Sigmoid colon (tissue), 7 donors: ENCODE measurements around the gene ABCA5. TPM values are rescaled to one million over a fixed set of nuclear protein-coding genes. Genes with fewer than 3 reads are reported as not detected.

Experiments
- DNase-seq: peaks from one replicate; pipeline ENCODE4 v3.0.0-alpha.2; 2019
- H3K27ac ChIP-seq, 4 donors: fragments of 200-600 bp; sonication (generic); one replicate each; pipeline ENCODE4 v1.5.1; 2016 to 2019; ENCODE audit warnings: mild to moderate bottlenecking in 1 of 4
- H3K27me3 ChIP-seq, 3 donors: fragments of 200-600 bp; sonication (generic); one replicate each; pipeline ENCODE4 v1.5.1; 2019; ENCODE audit warnings: mild to moderate bottlenecking in 1 of 3
- H3K36me3 ChIP-seq, 4 donors: fragments of 200-600 bp; sonication (generic); one replicate each; pipeline ENCODE4 v1.5.1; 2016 to 2019
- H3K4me1 ChIP-seq, 4 donors: fragments of 200-600 bp; sonication (generic); one replicate each; pipeline ENCODE4 v1.5.1; 2017 to 2019
- H3K4me3 ChIP-seq, 4 donors: fragments of 200-600 bp; sonication (generic); one replicate each; pipeline ENCODE4 v1.5.1; 2017 to 2019; ENCODE audit warnings: mild to moderate bottlenecking in 2 of 4, moderate library complexity in 1 of 4
- H3K9me3 ChIP-seq, 4 donors: fragments of 200-600 bp in 3 of 4; sonication (generic) in 3 of 4; one replicate each; pipeline versions ENCODE4 v1.5.1 to v1.6.1; 2013 to 2019
- CTCF ChIP-seq, 4 experiments: fragments of 450-650 bp in 3 of 4; fragments of 200-600 bp in 1 of 4; IDR thresholded peaks; one replicate each; pipeline ENCODE4 v1.5.1; 2016 to 2019; ENCODE audit warnings: antibody characterized with exemption in 4 of 4, mild to moderate bottlenecking in 3 of 4, moderate library complexity in 2 of 4
- EP300 ChIP-seq, 4 donors: sonication (generic); formaldehyde crosslinking; IDR thresholded peaks; one replicate each; pipeline ENCODE4 v1.6.1; 2017; ENCODE audit warnings: antibody characterized with exemption in 4 of 4
- POLR2A ChIP-seq, 2 donors: fragments of 450-650 bp; IDR thresholded peaks; one replicate each; pipeline ENCODE4 v1.6.1; 2016; ENCODE audit warnings: antibody characterized with exemption in 2 of 2, mild to moderate bottlenecking in 2 of 2, moderate library complexity in 2 of 2
- POLR2AphosphoS5 ChIP-seq, 4 donors: sonication (generic); formaldehyde crosslinking; IDR thresholded peaks; one replicate each; pipeline ENCODE4 v1.6.1; 2017; ENCODE audit warnings: antibody characterized with exemption in 4 of 4
- WGBS, 2 donors: extraction: QIAGEN DNeasy Blood & Tissue Kit; methylation state at CpG; one replicate each; pipeline ENCODE4 v1.1.7; 2013; 5-methylcytosine and 5-hydroxymethylcytosine counted together
- intact Hi-C: fragments of 100-400 bp; cut with DNase I; formaldehyde crosslinking; loops from one replicate; pipeline ENCODE4 v1.15.1; 2023
- polyA plus RNA-seq, 3 donors: library from polyadenylated mRNA; stranded (reverse); fragments of 200-250 nt; gene quantifications; one replicate each; pipeline ENCODE4 v1.2.3, GENCODE V29; 2013
- total RNA-seq, 4 donors: library from RNA; depleted of rRNA; stranded (reverse); fragments of >200 nt; gene quantifications; one replicate each; pipeline ENCODE4 v1.1.0, GENCODE V29; 2016
- donor health status: healthy with polysubstance abuse.
- donor health status: Bipolar disorder and iron deficiency.
- donor health status: healthy.

ABCA5 gene
- total and polyA plus RNA-seq, 7 donors, result 2.5 to 23.5 (median 19.3) TPM

- DNase-seq, result no peak
- H3K36me3 ChIP-seq, result no peaks in the 10 kb centered on the region
- H3K9me3 ChIP-seq, result no peaks in the 10 kb centered on the region
- H3K27me3 ChIP-seq, result no peaks in the 10 kb centered on the region
- no peaks in the 10 kb centered on the region for H3K4me1 ChIP-seq
- H3K4me3 ChIP-seq, result no peak overlapping the region
- no peak overlapping the region for H3K27ac ChIP-seq
- intact Hi-C loops, result no loop called here
- 68 to 81% methylated on average over 2 of the region's 2 CpGs for WGBS, 2 donors
- TF ChIP-seq POLR2A (IDR thresholded peaks at IDR 0.05) (no peak), POLR2AphosphoS5 (IDR thresholded peaks at IDR 0.05) (no peak), EP300 (IDR thresholded peaks at IDR 0.05) (no peak), CTCF (IDR thresholded peaks at IDR 0.05) (no peak)
Measured at GRCh38 chr17:69363488-69364210, 36.7 kb upstream of the ABCA5 start.

GRCh38 chr17:69361156-69361555, 34.2 kb upstream of the ABCA5 start:
- H3K9me3 ChIP-seq, result no peaks in the 10 kb centered on the region
- no peak overlapping the region for H3K4me3 ChIP-seq
- H3K36me3 ChIP-seq, result no peaks in the 10 kb centered on the region
- no peaks in the 10 kb centered on the region for H3K4me1 ChIP-seq
- TF ChIP-seq POLR2AphosphoS5 (IDR thresholded peaks at IDR 0.05) (no peak), EP300 (IDR thresholded peaks at IDR 0.05) (no peak), POLR2A (IDR thresholded peaks at IDR 0.05) (no peak), CTCF (IDR thresholded peaks at IDR 0.05) (no peak)
- intact Hi-C loops, result no loop called here
- no peaks in the 10 kb centered on the region for H3K27me3 ChIP-seq
- no peak for DNase-seq
- no peak overlapping the region for H3K27ac ChIP-seq

DNA sequence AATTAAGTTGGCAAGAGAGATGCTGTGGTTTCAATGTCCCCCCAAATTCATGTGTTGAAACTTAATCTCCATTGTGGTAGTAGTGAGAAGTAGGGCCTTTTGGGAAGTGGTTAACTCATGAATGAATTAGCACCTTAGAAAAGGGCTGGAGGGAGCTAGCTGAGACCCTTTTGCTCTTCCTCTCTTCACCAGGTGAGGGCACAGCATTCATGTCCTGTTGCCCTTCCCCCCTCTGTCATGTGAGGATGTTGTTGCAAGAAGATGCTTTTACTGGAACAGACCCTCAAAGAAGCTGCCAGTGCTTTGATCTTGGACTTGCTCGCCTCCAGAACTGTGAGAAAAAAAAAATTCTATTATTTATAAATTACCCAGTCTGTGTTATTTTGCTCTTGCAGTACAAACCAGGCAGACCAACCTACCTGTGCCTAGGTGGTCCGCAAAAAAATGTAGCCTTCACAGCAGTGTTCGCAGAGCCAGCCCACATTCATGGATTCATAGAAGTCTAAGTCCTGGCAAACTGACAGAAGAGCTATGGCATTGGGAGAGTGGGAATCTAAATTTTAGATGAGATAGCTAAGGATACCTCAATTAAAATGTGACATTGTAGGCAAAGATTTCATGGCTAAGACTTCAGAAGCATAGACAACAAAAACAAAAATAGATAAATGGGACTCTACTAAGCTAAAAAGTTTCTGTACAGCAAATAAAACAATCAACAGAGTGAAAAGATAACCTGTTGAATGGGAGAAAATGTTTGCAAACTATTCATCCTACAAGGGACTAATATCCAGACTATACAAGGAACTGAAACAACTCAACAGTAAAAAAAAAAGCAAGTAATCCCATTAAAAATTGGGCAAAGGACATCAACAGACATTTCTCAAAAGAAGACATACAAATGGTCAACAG, 32.0 kb upstream of the ABCA5 start:
- intact Hi-C loops, result no loop called here
- WGBS, 2 donors, result 84 to 88% methylated on average over 3 of the region's 3 CpGs

GRCh38 chr17:69357701-69358100, 30.8 kb upstream of the ABCA5 start:
- no peaks in the 10 kb centered on the region for H3K4me1 ChIP-seq
- intact Hi-C loops, result no loop called here
- H3K27ac ChIP-seq, result no peak overlapping the region
- WGBS, 2 donors, result 24 to 55% methylated on average over 2 of the region's 2 CpGs
- H3K9me3 ChIP-seq, result no peaks in the 10 kb centered on the region
- no peak overlapping the region for H3K4me3 ChIP-seq
- H3K36me3 ChIP-seq, result no peaks in the 10 kb centered on the region
- H3K27me3 ChIP-seq, result no peaks in the 10 kb centered on the region
- DNase-seq, result no peak
- TF ChIP-seq POLR2AphosphoS5 (IDR thresholded peaks at IDR 0.05) (no peak), EP300 (IDR thresholded peaks at IDR 0.05) (no peak), POLR2A (IDR thresholded peaks at IDR 0.05) (no peak), CTCF (IDR thresholded peaks at IDR 0.05) (no peak)

More for the DNA sequence above, 32.0 kb upstream of the ABCA5 start:
- no peaks in the 10 kb centered on the region for H3K4me1 ChIP-seq
- H3K27me3 ChIP-seq, result no peaks in the 10 kb centered on the region
- no peaks in the 10 kb centered on the region for H3K9me3 ChIP-seq
- no peak for DNase-seq
- H3K4me3 ChIP-seq, result no peak overlapping the region
- H3K27ac ChIP-seq, result no peak overlapping the region
- TF ChIP-seq POLR2AphosphoS5 (IDR thresholded peaks at IDR 0.05), result no peak
- TF ChIP-seq POLR2A (IDR thresholded peaks at IDR 0.05), result no peak
- no peak for TF ChIP-seq CTCF (IDR thresholded peaks at IDR 0.05)
- no peak for TF ChIP-seq EP300 (IDR thresholded peaks at IDR 0.05)
- H3K36me3 ChIP-seq, result no peaks in the 10 kb centered on the region
